Neural progenitor cell (in vitro differentiated cells): ENCODE results near the gene RLBP1. TPM values are rescaled to one million over a fixed set of nuclear protein-coding genes. Genes with fewer than 3 reads are reported as not detected.
A peak's percentile ranks its signal among the peaks of the same experiment; 100 is the strongest.

Source experiments
- DNase-seq: peaks from one replicate; pipeline ENCODE4 v3.0.0-alpha.2; 2016; ENCODE audit warnings: low spot score
- H2AFZ ChIP-seq: fragments of 200-600 bp; sonication (generic); replicated peaks from 2 replicates; pipeline ENCODE4 v1.6.1; 2016; ENCODE audit warnings: antibody characterized with exemption
- H3F3A ChIP-seq: fragments of 200-600 bp; sonication (generic); 2 replicates; pipeline ENCODE4 v1.6.1; 2016; ENCODE audit warnings: antibody characterized with exemption, low read depth
- H3K27ac ChIP-seq: fragments of 200-600 bp; sonication (generic); 2 replicates; pipeline ENCODE4 v1.5.1; 2016; ENCODE audit warnings: mild to moderate bottlenecking
- H3K27me3 ChIP-seq: fragments of 200-600 bp; sonication (generic); 2 replicates; pipeline ENCODE4 v1.6.1; 2016; ENCODE audit warnings: mild to moderate bottlenecking, moderate library complexity
- H3K36me3 ChIP-seq: fragments of 200-600 bp; sonication (generic); 2 replicates; pipeline ENCODE4 v1.5.1; 2016
- H3K4me1 ChIP-seq: fragments of 200-600 bp; sonication (generic); 2 replicates; pipeline ENCODE4 v1.6.1; 2016; ENCODE audit warnings: mixed run types
- H3K4me2 ChIP-seq: fragments of 200-600 bp; sonication (generic); 2 replicates; pipeline ENCODE4 v1.6.1; 2016
- H3K4me3 ChIP-seq: fragments of 200-600 bp; sonication (generic); 2 replicates; pipeline ENCODE4 v1.5.1; 2016
- H3K79me2 ChIP-seq: fragments of 200-600 bp; sonication (generic); 2 replicates; pipeline ENCODE4 v1.6.1; 2016; ENCODE audit warnings: low read depth
- H3K9ac ChIP-seq: fragments of 200-600 bp; sonication (generic); 2 replicates; pipeline ENCODE4 v1.6.1; 2016
- H3K9me3 ChIP-seq: fragments of 200-600 bp; sonication (generic); 2 replicates; pipeline ENCODE4 v1.5.1; 2016; ENCODE audit warnings: low read depth
- H4K20me1 ChIP-seq: fragments of 200-600 bp; sonication (generic); 2 replicates; pipeline ENCODE4 v1.6.1; 2016; ENCODE audit warnings: low read depth
- H3K27ac Mint-ChIP-seq: 3 replicates; pipeline ENCODE4 v1.8.0; 2021; ENCODE audit warnings: mixed read lengths
- H3K27me3 Mint-ChIP-seq: 2 replicates; pipeline ENCODE4 v1.8.0; 2022; ENCODE audit warnings: low read depth, mild to moderate bottlenecking, inconsistent platforms, moderate library complexity, mixed read lengths; ENCODE audit not compliant: insufficient read depth
- H3K36me3 Mint-ChIP-seq: 3 replicates; pipeline ENCODE4 v1.8.0; 2021; ENCODE audit warnings: mixed read lengths
- H3K4me1 Mint-ChIP-seq: 3 replicates; pipeline ENCODE4 v1.8.0; 2021; ENCODE audit warnings: mixed read lengths
- H3K4me3 Mint-ChIP-seq: 3 replicates; pipeline ENCODE4 v1.8.0; 2021; ENCODE audit warnings: mild to moderate bottlenecking, moderate library complexity, mixed read lengths
- H3K9me3 Mint-ChIP-seq: 3 replicates; pipeline ENCODE4 v1.8.0; 2020; ENCODE audit warnings: mixed read lengths
- EZH2 ChIP-seq: fragments of 200-600 bp; sonication (generic); IDR thresholded peaks from 2 replicates; pipeline ENCODE4 v1.6.1; 2017; ENCODE audit warnings: antibody characterized with exemption, mild to moderate bottlenecking, moderate library complexity
- EZH2phosphoT487 ChIP-seq: fragments of 200-600 bp; sonication (generic); IDR thresholded peaks from 2 replicates; pipeline ENCODE4 v1.6.1; 2017; ENCODE audit warnings: antibody characterized with exemption
- total RNA-seq: library from RNA; depleted of rRNA; stranded (reverse); fragments of >200 nt; gene quantifications from 2 replicates; pipeline ENCODE4 v1.2.3, GENCODE V29; 2015; ENCODE audit warnings: low replicate concordance
- TF ChIP-seq, protein P1 (sequence below): fragments of 200-600 bp; sonication (generic); IDR thresholded peaks from 2 replicates; pipeline ENCODE4 v1.5.1; 2017; ENCODE audit warnings: antibody characterized with exemption, mild to moderate bottlenecking

RLBP1 gene
- total RNA-seq, 1 donor from 2014 or later, result 2.6 TPM

DNA sequence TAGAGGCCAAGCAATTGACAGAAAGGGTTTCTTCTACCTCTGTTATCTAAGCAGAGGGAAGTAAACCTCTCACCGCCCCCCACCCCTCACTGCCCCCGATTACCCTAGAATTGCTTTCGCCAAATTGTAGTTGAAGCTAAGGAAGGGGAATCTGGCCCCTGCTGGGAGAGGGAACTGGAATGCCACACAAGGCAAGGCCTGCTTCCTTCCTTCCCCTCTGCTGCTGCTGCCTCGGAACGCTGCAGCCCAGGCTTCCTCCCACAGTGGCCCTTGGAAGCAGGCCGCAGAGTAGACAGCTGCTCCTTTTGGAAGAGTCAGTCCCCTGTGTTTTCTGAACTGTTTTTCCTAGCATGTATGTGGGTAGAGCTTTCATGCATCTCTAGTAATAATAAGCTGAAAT is 21.6 kb downstream of the RLBP1 start:
- Histone ChIP-seq H2AFZ (no peak overlapping the region), H3K27ac (peak overlapping the region; percentile 82), H3K9me3 (no peaks in the 10 kb centered on the region), H3F3A (peaks cover 34% of the 10 kb centered on the region), H3K4me1 (peaks cover 44% of the 10 kb centered on the region), H3K4me2 (peak overlapping the region; percentile 70), H3K4me3 (no peak overlapping the region), H3K9ac (no peak overlapping the region), H3K27me3 (no peaks in the 10 kb centered on the region), H4K20me1 (peaks cover 4% of the 10 kb centered on the region), H3K79me2 (no peaks in the 10 kb centered on the region), H3K36me3 (no peaks in the 10 kb centered on the region)
- no peak for TF ChIP-seq EZH2
- TF ChIP-seq, protein P1, sequence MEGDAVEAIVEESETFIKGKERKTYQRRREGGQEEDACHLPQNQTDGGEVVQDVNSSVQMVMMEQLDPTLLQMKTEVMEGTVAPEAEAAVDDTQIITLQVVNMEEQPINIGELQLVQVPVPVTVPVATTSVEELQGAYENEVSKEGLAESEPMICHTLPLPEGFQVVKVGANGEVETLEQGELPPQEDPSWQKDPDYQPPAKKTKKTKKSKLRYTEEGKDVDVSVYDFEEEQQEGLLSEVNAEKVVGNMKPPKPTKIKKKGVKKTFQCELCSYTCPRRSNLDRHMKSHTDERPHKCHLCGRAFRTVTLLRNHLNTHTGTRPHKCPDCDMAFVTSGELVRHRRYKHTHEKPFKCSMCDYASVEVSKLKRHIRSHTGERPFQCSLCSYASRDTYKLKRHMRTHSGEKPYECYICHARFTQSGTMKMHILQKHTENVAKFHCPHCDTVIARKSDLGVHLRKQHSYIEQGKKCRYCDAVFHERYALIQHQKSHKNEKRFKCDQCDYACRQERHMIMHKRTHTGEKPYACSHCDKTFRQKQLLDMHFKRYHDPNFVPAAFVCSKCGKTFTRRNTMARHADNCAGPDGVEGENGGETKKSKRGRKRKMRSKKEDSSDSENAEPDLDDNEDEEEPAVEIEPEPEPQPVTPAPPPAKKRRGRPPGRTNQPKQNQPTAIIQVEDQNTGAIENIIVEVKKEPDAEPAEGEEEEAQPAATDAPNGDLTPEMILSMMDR, result no peak
- TF ChIP-seq EZH2phosphoT487, result no peak
- peaks cover 6% of the 10 kb centered on the region for H3K36me3 Mint-ChIP-seq
- peak; percentile 70 for DNase-seq
- peaks cover 48% of the 10 kb centered on the region for H3K4me1 Mint-ChIP-seq
- peak overlapping the region; percentile 91 for H3K27ac Mint-ChIP-seq
- H3K27me3 Mint-ChIP-seq, result peaks cover 7% of the 10 kb centered on the region
- no peak overlapping the region for H3K4me3 Mint-ChIP-seq
- no peaks in the 10 kb centered on the region for H3K9me3 Mint-ChIP-seq

- no peaks in the 10 kb centered on the region for H3K27me3 ChIP-seq
- H3K27ac Mint-ChIP-seq, result peak overlapping the region; percentile 95
- H3K4me1 ChIP-seq, result peaks cover 44% of the 10 kb centered on the region
- peak; percentile 50 for DNase-seq
- peak overlapping the region; percentile 70 for H3K4me2 ChIP-seq
- no peaks in the 10 kb centered on the region for H3K9me3 Mint-ChIP-seq
- H3K4me3 ChIP-seq, result no peak overlapping the region
- peaks cover 6% of the 10 kb centered on the region for H3K36me3 Mint-ChIP-seq
- peaks cover 48% of the 10 kb centered on the region for H3K4me1 Mint-ChIP-seq
- H2AFZ ChIP-seq, result no peak overlapping the region
- peak overlapping the region; percentile 82 for H3K27ac ChIP-seq
- H3K79me2 ChIP-seq, result no peaks in the 10 kb centered on the region
- peaks cover 5% of the 10 kb centered on the region for H3K27me3 Mint-ChIP-seq
- no peak for TF ChIP-seq EZH2
- TF ChIP-seq, protein P1, result no peak
- no peak for TF ChIP-seq EZH2phosphoT487
- no peaks in the 10 kb centered on the region for H3K9me3 ChIP-seq
- no peaks in the 10 kb centered on the region for H3K36me3 ChIP-seq
- peaks cover 4% of the 10 kb centered on the region for H4K20me1 ChIP-seq
- peaks cover 34% of the 10 kb centered on the region for H3F3A ChIP-seq
- H3K9ac ChIP-seq, result no peak overlapping the region
- peak overlapping the region; percentile 27 for H3K4me3 Mint-ChIP-seq
Measured at GRCh38 chr15:89198934-89199333, 22.4 kb downstream of the RLBP1 start.

DNA sequence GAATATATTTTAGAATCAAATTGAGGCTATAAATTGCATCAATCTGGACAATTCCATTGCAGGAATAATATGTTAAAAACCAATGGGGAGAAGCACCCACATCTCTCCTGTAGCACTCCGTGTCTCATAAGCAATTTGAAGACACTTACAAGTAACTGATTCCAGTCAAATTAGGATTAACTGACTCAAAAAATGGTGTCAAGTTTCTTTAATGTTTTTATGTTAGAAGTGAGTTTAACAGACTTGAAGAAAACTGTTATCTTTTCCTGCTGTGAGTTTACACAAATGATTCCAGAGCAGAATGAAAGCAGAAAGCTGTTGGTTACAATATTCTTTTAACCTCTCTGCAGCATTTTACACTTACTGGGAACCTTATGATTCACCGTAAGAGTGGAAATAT is 23.2 kb downstream of the RLBP1 start:
- TF ChIP-seq EZH2, result no peak
- no peak for DNase-seq
- Histone ChIP-seq H3K4me3 (peak overlapping the region; percentile 18), H3K4me1 (peaks cover 44% of the 10 kb centered on the region), H3K4me2 (peak overlapping the region; percentile 70), H3F3A (peaks cover 34% of the 10 kb centered on the region), H2AFZ (no peak overlapping the region), H3K9ac (no peak overlapping the region), H3K27me3 (no peaks in the 10 kb centered on the region), H3K27ac (peak overlapping the region; percentile 82), H3K36me3 (no peaks in the 10 kb centered on the region), H4K20me1 (peaks cover 4% of the 10 kb centered on the region), H3K79me2 (no peaks in the 10 kb centered on the region), H3K9me3 (no peaks in the 10 kb centered on the region)
- H3K27ac Mint-ChIP-seq, result peak overlapping the region; percentile 95
- no peaks in the 10 kb centered on the region for H3K9me3 Mint-ChIP-seq
- peaks cover 48% of the 10 kb centered on the region for H3K4me1 Mint-ChIP-seq
- peak overlapping the region; percentile 58 for H3K4me3 Mint-ChIP-seq
- H3K36me3 Mint-ChIP-seq, result peaks cover 10% of the 10 kb centered on the region
- peaks cover 4% of the 10 kb centered on the region for H3K27me3 Mint-ChIP-seq

- Histone ChIP-seq H3K4me1 (peaks cover 44% of the 10 kb centered on the region), H3K27ac (peak overlapping the region; percentile 82), H3K9me3 (no peaks in the 10 kb centered on the region), H3K36me3 (no peaks in the 10 kb centered on the region), H3K79me2 (no peaks in the 10 kb centered on the region), H3K4me2 (peak overlapping the region; percentile 70), H3K4me3 (peak overlapping the region; percentile 18), H3K9ac (no peak overlapping the region), H3F3A (peaks cover 34% of the 10 kb centered on the region), H4K20me1 (peaks cover 4% of the 10 kb centered on the region), H3K27me3 (no peaks in the 10 kb centered on the region), H2AFZ (no peak overlapping the region)
- Mint-ChIP-seq H3K4me3 (peak overlapping the region; percentile 1), H3K4me1 (peaks cover 48% of the 10 kb centered on the region), H3K27me3 (peaks cover 4% of the 10 kb centered on the region), H3K9me3 (no peaks in the 10 kb centered on the region), H3K27ac (peak overlapping the region; percentile 95), H3K36me3 (peaks cover 14% of the 10 kb centered on the region)
- DNase-seq, result peak; percentile 91
- TF ChIP-seq EZH2phosphoT487 (no peak), EZH2 (no peak)
- TF ChIP-seq, protein P1, result no peak
Measured at GRCh38 chr15:89197503-89197971, 23.8 kb downstream of the RLBP1 start.
